ENCODE data around the gene ALKBH3.

The ALKBH3 gene

GRCh38 chr11:43908191-43908590, 27.6 kb downstream of the ALKBH3 start:
- H3K79me2 ChIP-seq (ENCODE audit: control insufficient read depth, insufficient read depth, low read length, unreplicated experiment), result peaks cover 3% of the 10 kb centered on the region
- H3K27ac ChIP-seq (ENCODE audit: low read depth, low read length), result no peak overlapping the region
- H3K4me3 ChIP-seq (ENCODE audit: low read depth, low read length), result no peak overlapping the region
- H2AFZ ChIP-seq (ENCODE audit: low read length, unreplicated experiment), result no peak overlapping the region
- no peaks in the 10 kb centered on the region for H3K27me3 ChIP-seq (ENCODE audit: insufficient read depth, low read length)
- peaks cover 11% of the 10 kb centered on the region for H3K36me3 ChIP-seq (ENCODE audit: insufficient read depth, low read length)
- peaks cover 23% of the 10 kb centered on the region for H3K4me1 ChIP-seq (ENCODE audit: control insufficient read depth, insufficient read depth, low read length, unreplicated experiment)

DNA sequence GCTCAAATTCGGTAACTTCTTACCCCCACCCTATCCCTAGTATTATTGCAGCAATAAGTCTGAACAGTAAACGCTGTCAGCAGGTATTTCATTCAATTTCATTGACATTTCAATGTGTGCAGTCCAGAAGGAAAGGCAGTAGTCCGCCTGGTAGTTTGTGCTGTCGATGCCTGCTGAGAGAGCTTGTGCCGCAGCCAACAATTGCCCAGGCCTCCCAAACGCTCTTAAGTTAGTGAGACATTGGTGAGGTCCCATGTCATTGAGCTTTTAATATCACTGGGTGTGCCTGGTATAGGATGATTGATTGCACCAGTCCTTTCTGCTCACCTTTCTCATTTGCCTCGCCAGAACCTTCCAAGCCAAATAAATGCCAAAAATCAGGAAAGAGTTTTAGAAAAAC, 28.1 kb downstream of the ALKBH3 start:
- peaks cover 23% of the 10 kb centered on the region for H3K4me1 ChIP-seq (ENCODE audit: control insufficient read depth, insufficient read depth, low read length, unreplicated experiment)
- no peaks in the 10 kb centered on the region for H3K27me3 ChIP-seq (ENCODE audit: insufficient read depth, low read length)
- no peak overlapping the region for H3K4me3 ChIP-seq (ENCODE audit: low read depth, low read length)
- peaks cover 3% of the 10 kb centered on the region for H3K79me2 ChIP-seq (ENCODE audit: control insufficient read depth, insufficient read depth, low read length, unreplicated experiment)
- no peak overlapping the region for H3K27ac ChIP-seq (ENCODE audit: low read depth, low read length)
- H2AFZ ChIP-seq (ENCODE audit: low read length, unreplicated experiment), result no peak overlapping the region
- H3K36me3 ChIP-seq (ENCODE audit: insufficient read depth, low read length), result peaks cover 11% of the 10 kb centered on the region

DNA sequence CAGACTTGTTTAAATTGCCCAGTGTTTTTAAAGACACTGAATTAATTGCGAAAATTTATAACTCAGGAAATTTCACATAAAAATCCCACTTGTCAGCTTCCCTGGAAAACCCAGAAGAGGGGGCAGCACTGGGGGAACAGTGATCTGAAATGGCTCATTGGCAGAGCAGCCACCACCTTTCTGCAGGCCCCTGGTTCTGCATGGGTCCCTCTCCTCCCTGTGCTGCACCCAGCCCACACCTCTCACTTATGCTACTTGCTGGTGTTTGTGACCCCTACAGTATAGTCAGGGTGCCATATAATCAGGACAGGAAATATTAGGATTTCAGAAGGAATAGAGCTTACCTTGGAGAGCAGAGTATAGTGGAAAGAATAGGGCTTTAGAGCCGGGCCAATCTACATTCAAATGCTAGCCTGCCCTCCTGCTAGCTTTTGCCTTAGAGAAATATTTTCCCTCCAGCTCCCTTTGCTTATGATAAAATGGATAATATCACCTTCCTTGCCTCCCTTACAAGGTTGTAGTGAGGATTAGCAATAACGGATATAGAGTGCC, 33.3 kb downstream of the ALKBH3 start:
- peaks cover 8% of the 10 kb centered on the region for H3K36me3 ChIP-seq (ENCODE audit: insufficient read depth, low read length)
- H2AFZ ChIP-seq (ENCODE audit: low read length, unreplicated experiment), result no peak overlapping the region
- no peaks in the 10 kb centered on the region for H3K4me1 ChIP-seq (ENCODE audit: control insufficient read depth, insufficient read depth, low read length, unreplicated experiment)
- no peak overlapping the region for H3K4me3 ChIP-seq (ENCODE audit: low read depth, low read length)
- H3K79me2 ChIP-seq (ENCODE audit: control insufficient read depth, insufficient read depth, low read length, unreplicated experiment), result no peaks in the 10 kb centered on the region
- H3K27me3 ChIP-seq (ENCODE audit: insufficient read depth, low read length), result no peaks in the 10 kb centered on the region
- H3K27ac ChIP-seq (ENCODE audit: low read depth, low read length), result no peak overlapping the region

GRCh38 chr11:43914466-43914865, 33.8 kb downstream of the ALKBH3 start:
- Histone ChIP-seq H2AFZ (ENCODE audit: low read length, unreplicated experiment) (no peak overlapping the region), H3K27me3 (ENCODE audit: insufficient read depth, low read length) (no peaks in the 10 kb centered on the region), H3K27ac (ENCODE audit: low read depth, low read length) (no peak overlapping the region), H3K36me3 (ENCODE audit: insufficient read depth, low read length) (peaks cover 8% of the 10 kb centered on the region), H3K4me1 (ENCODE audit: control insufficient read depth, insufficient read depth, low read length, unreplicated experiment) (no peaks in the 10 kb centered on the region), H3K79me2 (ENCODE audit: control insufficient read depth, insufficient read depth, low read length, unreplicated experiment) (no peaks in the 10 kb centered on the region), H3K4me3 (ENCODE audit: low read depth, low read length) (no peak overlapping the region)

GRCh38 chr11:43916621-43917020, 36.0 kb downstream of the ALKBH3 start:
- H3K27ac ChIP-seq (ENCODE audit: low read depth, low read length), result no peak overlapping the region
- H3K36me3 ChIP-seq (ENCODE audit: insufficient read depth, low read length), result peaks cover 5% of the 10 kb centered on the region
- no peak overlapping the region for H3K4me3 ChIP-seq (ENCODE audit: low read depth, low read length)
- H3K4me1 ChIP-seq (ENCODE audit: control insufficient read depth, insufficient read depth, low read length, unreplicated experiment), result peaks cover 17% of the 10 kb centered on the region
- no peak overlapping the region for H2AFZ ChIP-seq (ENCODE audit: low read length, unreplicated experiment)
- H3K79me2 ChIP-seq (ENCODE audit: control insufficient read depth, insufficient read depth, low read length, unreplicated experiment), result no peaks in the 10 kb centered on the region
- H3K27me3 ChIP-seq (ENCODE audit: insufficient read depth, low read length), result no peaks in the 10 kb centered on the region

GRCh38 chr11:43917851-43918250, 37.2 kb downstream of the ALKBH3 start:
- Histone ChIP-seq H3K4me3 (ENCODE audit: low read depth, low read length) (no peak overlapping the region), H2AFZ (ENCODE audit: low read length, unreplicated experiment) (no peak overlapping the region), H3K36me3 (ENCODE audit: insufficient read depth, low read length) (peaks cover 7% of the 10 kb centered on the region; the same call in 1 of the 2 replicates), H3K79me2 (ENCODE audit: control insufficient read depth, insufficient read depth, low read length, unreplicated experiment) (no peaks in the 10 kb centered on the region), H3K4me1 (ENCODE audit: control insufficient read depth, insufficient read depth, low read length, unreplicated experiment) (peaks cover 27% of the 10 kb centered on the region), H3K27me3 (ENCODE audit: insufficient read depth, low read length) (no peaks in the 10 kb centered on the region), H3K27ac (ENCODE audit: low read depth, low read length) (no peak overlapping the region)

GRCh38 chr11:43918662-43919061, 38.0 kb downstream of the ALKBH3 start:
- Histone ChIP-seq H3K4me1 (ENCODE audit: control insufficient read depth, insufficient read depth, low read length, unreplicated experiment) (peaks cover 35% of the 10 kb centered on the region), H3K27ac (ENCODE audit: low read depth, low read length) (no peak overlapping the region), H3K27me3 (ENCODE audit: insufficient read depth, low read length) (no peaks in the 10 kb centered on the region), H3K4me3 (ENCODE audit: low read depth, low read length) (no peak overlapping the region), H2AFZ (ENCODE audit: low read length, unreplicated experiment) (no peak overlapping the region), H3K79me2 (ENCODE audit: control insufficient read depth, insufficient read depth, low read length, unreplicated experiment) (no peaks in the 10 kb centered on the region), H3K36me3 (ENCODE audit: insufficient read depth, low read length) (peaks cover 7% of the 10 kb centered on the region; the same call in 1 of the 2 replicates)

GRCh38 chr11:43919852-43920597, 39.4 kb downstream of the ALKBH3 start:
- no peak overlapping the region for H3K4me3 ChIP-seq (ENCODE audit: low read depth, low read length)
- H3K27me3 ChIP-seq (ENCODE audit: insufficient read depth, low read length), result no peaks in the 10 kb centered on the region
- H3K4me1 ChIP-seq (ENCODE audit: control insufficient read depth, insufficient read depth, low read length, unreplicated experiment), result peaks cover 45% of the 10 kb centered on the region
- peaks cover 7% of the 10 kb centered on the region; the same call in 1 of the 2 replicates for H3K36me3 ChIP-seq (ENCODE audit: insufficient read depth, low read length)
- peak overlapping the region; percentile 97 for H3K27ac ChIP-seq (ENCODE audit: low read depth, low read length)
- no peak overlapping the region for H2AFZ ChIP-seq (ENCODE audit: low read length, unreplicated experiment)
- H3K79me2 ChIP-seq (ENCODE audit: control insufficient read depth, insufficient read depth, low read length, unreplicated experiment), result no peaks in the 10 kb centered on the region

DNA sequence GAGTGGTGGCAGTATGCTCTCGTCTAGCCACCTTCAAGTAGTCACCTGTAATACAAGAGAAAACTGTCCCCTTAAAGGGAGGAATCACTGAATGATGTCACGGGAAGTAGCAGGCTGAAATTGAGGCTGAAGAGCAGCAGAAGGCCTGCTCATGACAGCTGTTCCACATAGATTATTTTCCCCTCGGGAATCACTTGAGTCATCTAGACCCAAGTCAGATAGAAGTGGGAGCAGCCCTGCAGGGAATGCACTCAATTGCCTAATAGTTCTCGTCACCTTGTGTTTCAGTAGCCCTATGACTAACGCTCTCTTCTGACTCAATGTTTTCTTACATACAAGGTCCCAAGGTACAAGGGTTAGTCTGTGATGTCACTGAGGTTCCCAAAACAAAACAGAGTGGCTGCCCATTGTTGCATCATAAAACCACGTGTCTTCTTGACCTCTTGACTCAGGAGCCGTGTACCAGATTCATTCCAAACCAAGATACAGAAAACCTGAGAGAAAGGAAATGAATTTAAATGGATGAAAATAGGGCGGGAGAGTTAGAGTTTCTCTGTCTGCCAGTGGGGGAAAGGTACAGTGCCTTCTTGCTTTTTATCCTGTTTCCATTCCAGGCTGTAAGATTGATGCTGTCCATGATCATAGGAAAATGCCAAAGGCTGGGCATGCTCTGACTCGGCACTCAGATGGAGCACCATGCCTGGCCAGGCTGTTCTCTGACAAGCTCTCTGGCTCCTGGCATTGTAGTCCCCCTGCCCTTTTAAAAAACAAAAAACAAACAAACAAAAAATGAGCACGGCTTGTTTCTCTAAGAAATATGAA, 40.2 kb downstream of the ALKBH3 start:
- peak overlapping the region; percentile 97 for H3K27ac ChIP-seq (ENCODE audit: low read depth, low read length)
- H3K27me3 ChIP-seq (ENCODE audit: insufficient read depth, low read length), result no peaks in the 10 kb centered on the region
- peaks cover 7% of the 10 kb centered on the region; the same call in 1 of the 2 replicates for H3K36me3 ChIP-seq (ENCODE audit: insufficient read depth, low read length)
- no peak overlapping the region for H2AFZ ChIP-seq (ENCODE audit: low read length, unreplicated experiment)
- H3K79me2 ChIP-seq (ENCODE audit: control insufficient read depth, insufficient read depth, low read length, unreplicated experiment), result no peaks in the 10 kb centered on the region
- peaks cover 45% of the 10 kb centered on the region for H3K4me1 ChIP-seq (ENCODE audit: control insufficient read depth, insufficient read depth, low read length, unreplicated experiment)
- H3K4me3 ChIP-seq (ENCODE audit: low read depth, low read length), result no peak overlapping the region

DNA sequence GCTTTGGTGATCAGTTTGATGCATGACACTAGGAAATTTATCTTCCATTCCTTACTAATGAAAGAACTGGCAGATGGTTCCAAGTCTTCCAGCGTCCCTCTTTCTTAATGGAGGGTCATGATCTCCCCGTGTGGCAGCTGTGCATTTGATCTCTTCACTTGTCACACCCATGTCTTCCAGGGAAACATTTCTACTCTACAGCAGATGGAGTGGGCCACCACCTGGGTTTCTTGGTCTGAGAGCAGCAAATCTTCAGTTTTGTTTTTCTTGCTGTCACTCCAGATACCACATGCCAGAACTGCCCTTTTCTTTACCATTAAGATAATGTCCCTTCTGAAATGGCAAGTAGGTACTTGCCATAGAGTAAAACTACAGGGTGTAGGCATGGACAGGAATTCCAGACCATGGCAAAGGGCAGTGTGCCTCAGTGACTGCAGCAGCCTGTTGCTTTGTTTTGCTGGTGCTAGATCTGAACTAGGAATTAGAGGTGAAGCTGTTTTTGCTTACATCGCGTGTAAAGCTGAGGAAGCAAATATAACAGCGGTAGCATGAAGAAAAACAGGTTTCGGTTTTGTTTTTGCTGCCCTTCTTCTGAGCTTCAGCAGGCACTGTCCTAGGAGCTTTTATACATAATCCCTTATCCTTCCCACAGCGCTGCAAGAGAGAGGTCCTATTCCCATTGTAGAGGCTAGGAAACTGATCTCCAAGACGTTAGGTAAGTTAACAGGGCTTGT, 41.1 kb downstream of the ALKBH3 start:
- no peak overlapping the region for H2AFZ ChIP-seq (ENCODE audit: low read length, unreplicated experiment)

More for the DNA sequence above, 41.1 kb downstream of the ALKBH3 start:
- Histone ChIP-seq H3K4me1 (ENCODE audit: control insufficient read depth, insufficient read depth, low read length, unreplicated experiment) (peaks cover 45% of the 10 kb centered on the region), H3K4me3 (ENCODE audit: low read depth, low read length) (no peak overlapping the region), H3K27ac (ENCODE audit: low read depth, low read length) (peak overlapping the region; percentile 89), H3K27me3 (ENCODE audit: insufficient read depth, low read length) (no peaks in the 10 kb centered on the region), H3K79me2 (ENCODE audit: control insufficient read depth, insufficient read depth, low read length, unreplicated experiment) (no peaks in the 10 kb centered on the region), H3K36me3 (ENCODE audit: insufficient read depth, low read length) (peaks cover 7% of the 10 kb centered on the region; the same call in 1 of the 2 replicates)
